Measurements from ENCODE around the gene FSTL4. TPM values are rescaled to one million over a fixed set of nuclear protein-coding genes. Genes with fewer than 3 reads are reported as not detected.

FSTL4 gene
- total and polyA plus RNA-seq, 2 experiments from 2014 or later: 0.47 to 0.74 TPM

GRCh38 chr5:133480366-133480765 lies 132.0 kb downstream of the FSTL4 start:
- no peak overlapping the region for H3K4me3 ChIP-seq
- no peaks in the 10 kb centered on the region for H3K36me3 ChIP-seq (replicated peaks; ENCODE audit: insufficient read depth, low read depth)
- H3K79me2 ChIP-seq: no peaks in the 10 kb centered on the region
- no peak overlapping the region for H3K27ac ChIP-seq
- no peak overlapping the region for H3K4me2 ChIP-seq
- H3K9me2 ChIP-seq (replicated peaks; ENCODE audit: insufficient read depth): no peaks in the 10 kb centered on the region
- TF ChIP-seq EZH2 (IDR thresholded peaks at IDR 0.05; ENCODE audit: borderline replicate concordance) (no peak), EZH2phosphoT487 (IDR thresholded peaks at IDR 0.05; ENCODE audit: low read depth, severe bottlenecking, unreplicated experiment) (no peak)
- TF ChIP-seq, protein P1, sequence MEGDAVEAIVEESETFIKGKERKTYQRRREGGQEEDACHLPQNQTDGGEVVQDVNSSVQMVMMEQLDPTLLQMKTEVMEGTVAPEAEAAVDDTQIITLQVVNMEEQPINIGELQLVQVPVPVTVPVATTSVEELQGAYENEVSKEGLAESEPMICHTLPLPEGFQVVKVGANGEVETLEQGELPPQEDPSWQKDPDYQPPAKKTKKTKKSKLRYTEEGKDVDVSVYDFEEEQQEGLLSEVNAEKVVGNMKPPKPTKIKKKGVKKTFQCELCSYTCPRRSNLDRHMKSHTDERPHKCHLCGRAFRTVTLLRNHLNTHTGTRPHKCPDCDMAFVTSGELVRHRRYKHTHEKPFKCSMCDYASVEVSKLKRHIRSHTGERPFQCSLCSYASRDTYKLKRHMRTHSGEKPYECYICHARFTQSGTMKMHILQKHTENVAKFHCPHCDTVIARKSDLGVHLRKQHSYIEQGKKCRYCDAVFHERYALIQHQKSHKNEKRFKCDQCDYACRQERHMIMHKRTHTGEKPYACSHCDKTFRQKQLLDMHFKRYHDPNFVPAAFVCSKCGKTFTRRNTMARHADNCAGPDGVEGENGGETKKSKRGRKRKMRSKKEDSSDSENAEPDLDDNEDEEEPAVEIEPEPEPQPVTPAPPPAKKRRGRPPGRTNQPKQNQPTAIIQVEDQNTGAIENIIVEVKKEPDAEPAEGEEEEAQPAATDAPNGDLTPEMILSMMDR (IDR thresholded peaks at IDR 0.05; ENCODE audit: poor library complexity): no peak
- H2AFZ ChIP-seq: no peak overlapping the region
- H3K9me3 ChIP-seq (ENCODE audit: low read depth): no peaks in the 10 kb centered on the region
- no peaks in the 10 kb centered on the region for H3K27me3 ChIP-seq
- 60% methylated on average over 9 of the region's 9 CpGs for WGBS (ENCODE audit: low lambda C conversion rate, missing lambda C conversion rate)
- H4K20me1 ChIP-seq (ENCODE audit: insufficient read depth, poor library complexity, severe bottlenecking): no peaks in the 10 kb centered on the region
- no peaks in the 10 kb centered on the region for H3K4me1 ChIP-seq (ENCODE audit: insufficient read depth)
- no peak for DNase-seq (ENCODE audit: low spot score)

- Histone ChIP-seq H3K36me3 (replicated peaks; ENCODE audit: insufficient read depth, low read depth) (no peaks in the 10 kb centered on the region), H3K4me3 (no peak overlapping the region), H2AFZ (no peak overlapping the region), H4K20me1 (ENCODE audit: insufficient read depth, poor library complexity, severe bottlenecking) (no peaks in the 10 kb centered on the region), H3K9me3 (ENCODE audit: low read depth) (no peaks in the 10 kb centered on the region), H3K27ac (no peak overlapping the region), H3K9me2 (replicated peaks; ENCODE audit: insufficient read depth) (no peaks in the 10 kb centered on the region), H3K4me2 (no peak overlapping the region), H3K4me1 (ENCODE audit: insufficient read depth) (no peaks in the 10 kb centered on the region), H3K27me3 (no peaks in the 10 kb centered on the region), H3K79me2 (no peaks in the 10 kb centered on the region)
- DNase-seq (ENCODE audit: low spot score): no peak
- 87% methylated on average over 10 of the region's 10 CpGs for WGBS (ENCODE audit: low lambda C conversion rate, missing lambda C conversion rate)
- TF ChIP-seq EZH2phosphoT487 (IDR thresholded peaks at IDR 0.05; ENCODE audit: low read depth, severe bottlenecking, unreplicated experiment) (no peak), EZH2 (IDR thresholded peaks at IDR 0.05; ENCODE audit: borderline replicate concordance) (no peak)
- TF ChIP-seq, protein P1 (IDR thresholded peaks at IDR 0.05; ENCODE audit: poor library complexity): no peak
These were observed 133.9 kb downstream of the FSTL4 start for GRCh38 chr5:133478199-133478985.

GRCh38 chr5:133475986-133476385 lies 136.4 kb downstream of the FSTL4 start:
- no peaks in the 10 kb centered on the region for H3K9me2 ChIP-seq (replicated peaks; ENCODE audit: insufficient read depth)
- H3K36me3 ChIP-seq (replicated peaks; ENCODE audit: insufficient read depth, low read depth): no peaks in the 10 kb centered on the region
- no peaks in the 10 kb centered on the region for H3K27me3 ChIP-seq
- H3K27ac ChIP-seq: no peak overlapping the region
- H4K20me1 ChIP-seq (ENCODE audit: insufficient read depth, poor library complexity, severe bottlenecking): no peaks in the 10 kb centered on the region
- no peak overlapping the region for H3K4me3 ChIP-seq
- H3K79me2 ChIP-seq: no peaks in the 10 kb centered on the region
- no peaks in the 10 kb centered on the region for H3K4me1 ChIP-seq (ENCODE audit: insufficient read depth)
- no peaks in the 10 kb centered on the region for H3K9me3 ChIP-seq (ENCODE audit: low read depth)
- 80% methylated on average over 7 of the region's 7 CpGs for whole genome bisulfite sequencing (ENCODE audit: low lambda C conversion rate, missing lambda C conversion rate)
- no peak overlapping the region for H3K4me2 ChIP-seq
- no peak overlapping the region for H2AFZ ChIP-seq
- TF ChIP-seq EZH2phosphoT487 (IDR thresholded peaks at IDR 0.05; ENCODE audit: low read depth, severe bottlenecking, unreplicated experiment) (no peak), EZH2 (IDR thresholded peaks at IDR 0.05; ENCODE audit: borderline replicate concordance) (no peak)
- TF ChIP-seq, protein P1 (IDR thresholded peaks at IDR 0.05; ENCODE audit: poor library complexity): no peak
- DNase-seq (ENCODE audit: low spot score): no peak
